ENCODE results near the gene LOXL1.

GRCh38 chr15:73899197-73900094 is 26.8 kb upstream of the LOXL1 start:
- TF ChIP-seq CTCF (IDR thresholded peaks at IDR 0.05; ENCODE audit: low read length): no peak
- no peak for TF ChIP-seq EZH2 (IDR thresholded peaks at IDR 0.05; ENCODE audit: borderline replicate concordance, low read length)
